C4-2B (cell line): ENCODE measurements around the gene HOXD12.

Source experiments
- H3K27ac ChIP-seq: fragments of 450-650 bp; 2 replicates; pipeline ENCODE4 v1.5.1; 2017
- CTCF ChIP-seq: fragments of 450-650 bp; conservative IDR thresholded peaks from 2 replicates; pipeline ENCODE4 v1.5.1; 2017; ENCODE audit warnings: mild to moderate bottlenecking
- ZFX ChIP-seq: fragments of 450-650 bp; IDR thresholded peaks from 2 replicates; pipeline ENCODE4 v1.6.1; 2017

The HOXD12 gene

DNA sequence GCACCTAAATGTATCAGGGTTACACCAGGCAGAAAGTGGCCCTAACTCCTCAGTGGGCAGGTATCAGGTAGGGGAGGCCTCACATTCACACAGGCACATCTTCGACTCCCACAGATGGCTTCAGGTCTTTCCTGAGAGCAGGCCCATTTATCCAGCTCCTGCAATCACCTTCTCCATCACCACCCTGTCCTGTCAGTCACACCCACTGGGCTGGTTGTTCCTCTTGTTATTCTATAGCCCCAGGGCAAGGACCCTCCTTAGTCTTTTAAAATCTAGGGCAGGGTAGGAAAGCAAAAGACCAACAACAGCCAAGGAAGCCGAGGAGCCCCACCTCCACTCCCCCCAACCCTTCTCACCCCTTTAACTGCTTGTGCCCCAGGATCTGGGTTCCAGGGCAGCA, 42.7 kb downstream of the HOXD12 start:
- TF ChIP-seq ZFX (no peak), CTCF (no peak)
- no peak overlapping the region for H3K27ac ChIP-seq

DNA sequence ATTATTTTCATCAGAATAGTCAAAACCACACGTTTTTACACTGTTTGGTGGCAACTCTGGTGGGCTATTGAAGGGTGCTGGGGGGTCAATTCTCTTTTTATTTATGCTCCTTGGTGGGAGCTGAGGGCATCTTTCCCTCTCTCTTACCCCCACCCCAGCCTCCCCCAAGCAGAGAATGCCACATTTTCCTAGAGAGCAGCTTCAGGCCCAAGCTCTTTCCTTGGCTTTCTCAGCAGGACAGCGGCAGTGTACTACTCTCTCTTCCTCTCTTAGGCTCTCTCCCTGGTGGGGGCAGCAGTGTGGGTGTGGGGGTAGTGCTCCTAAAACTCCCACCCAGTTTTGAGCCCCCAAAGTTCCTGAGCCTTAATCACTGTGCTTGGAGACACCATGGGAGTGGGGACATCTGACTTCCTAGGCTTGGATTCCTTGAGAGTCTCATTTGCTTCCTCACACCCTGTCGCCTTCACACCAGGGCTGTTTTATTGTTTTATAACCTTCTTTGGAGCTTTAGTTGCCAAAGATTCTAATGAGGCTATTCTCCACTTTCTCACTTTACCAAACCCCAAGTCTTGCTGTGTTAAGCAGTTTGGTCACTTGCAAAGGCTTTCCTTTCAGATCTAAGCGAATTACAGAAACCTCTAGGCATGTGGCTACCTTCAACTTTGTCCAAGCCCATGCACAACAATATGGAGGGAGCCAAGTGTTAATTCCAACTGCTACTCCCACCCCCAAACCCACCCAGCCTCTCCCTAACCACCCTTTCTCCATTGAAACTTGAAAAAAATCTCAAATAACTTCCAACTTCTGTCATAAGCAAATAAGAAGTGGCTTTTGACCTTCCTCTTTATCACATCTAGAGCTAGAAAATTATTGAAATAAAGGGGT, 45.7 kb downstream of the HOXD12 start:
- TF ChIP-seq CTCF (no peak), ZFX (no peak)
- H3K27ac ChIP-seq = no peak overlapping the region

DNA sequence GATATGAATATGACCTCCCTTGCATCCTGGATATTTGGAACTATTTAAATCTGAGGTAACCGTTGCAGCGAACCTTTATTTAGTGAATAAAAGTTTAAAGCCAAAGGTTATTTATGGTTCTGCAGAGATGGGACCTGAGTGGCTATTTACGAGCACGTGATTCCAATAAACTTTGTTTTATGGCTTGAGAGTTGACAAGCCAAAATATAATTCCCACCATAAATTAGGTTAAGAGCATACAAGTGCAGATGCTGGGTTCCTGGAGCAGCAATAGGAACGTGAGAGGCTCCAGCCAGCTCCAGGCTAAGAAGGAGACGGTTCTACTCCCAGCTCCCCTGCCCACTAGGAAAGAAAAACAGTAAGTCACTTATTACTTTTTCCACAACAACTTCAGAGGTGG, 46.5 kb downstream of the HOXD12 start:
- TF ChIP-seq CTCF (no peak), ZFX (no peak)
- no peak overlapping the region for H3K27ac ChIP-seq

GRCh38 chr2:176146645-176147044, 47.0 kb downstream of the HOXD12 start:
- no peak for TF ChIP-seq CTCF

DNA sequence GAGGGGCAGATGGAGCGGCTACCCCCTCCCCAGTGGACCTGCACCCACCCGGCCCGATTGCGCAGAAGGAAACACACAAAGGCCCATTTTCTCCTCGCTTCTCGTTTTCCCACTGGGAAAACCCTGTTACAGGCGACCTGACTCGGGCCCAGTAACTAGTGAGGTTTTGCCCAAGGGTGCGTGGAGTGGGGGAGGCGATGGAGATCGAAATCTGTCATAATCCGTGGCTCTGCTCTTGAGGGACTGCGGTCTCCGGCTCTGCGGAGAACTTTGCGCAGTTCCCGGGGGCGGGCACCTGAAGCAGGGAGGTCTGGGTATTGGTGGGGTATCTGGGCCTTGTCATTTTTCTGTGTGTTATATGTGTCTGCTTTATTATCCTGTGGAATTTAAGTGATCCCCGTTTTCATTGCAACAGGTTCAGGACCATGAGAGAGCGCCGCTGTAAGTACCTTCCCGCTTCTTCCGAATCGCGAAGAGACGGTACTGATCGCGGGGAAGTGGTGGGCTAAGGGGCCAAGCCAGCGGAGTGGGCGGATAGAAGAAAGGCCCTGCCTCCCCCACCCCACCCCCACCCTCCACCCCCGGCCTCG, 47.7 kb downstream of the HOXD12 start:
- no peak for TF ChIP-seq CTCF
- TF ChIP-seq ZFX = no peak

More at GRCh38 chr2:176146645-176147044, 47.0 kb downstream of the HOXD12 start:
- H3K27ac ChIP-seq = no peak overlapping the region

GRCh38 chr2:176147800-176148496, 48.4 kb downstream of the HOXD12 start:
- TF ChIP-seq CTCF (no peak), ZFX (no peak)
- H3K27ac ChIP-seq = no peak overlapping the region

More for the DNA sequence above, 47.7 kb downstream of the HOXD12 start:
- H3K27ac ChIP-seq = no peak overlapping the region
